GM20000 (cell line): ENCODE measurements around the gene CEND1.

Source experiments
- DNase-seq: peaks from one replicate; pipeline ENCODE4 v3.0.0; 2012; ENCODE audit warnings: low spot score
- CTCF ChIP-seq: IDR thresholded peaks from 2 replicates; pipeline ENCODE4 v1.5.1; 2012; ENCODE audit warnings: mild to moderate bottlenecking, control low read depth; ENCODE audit errors: extremely low read depth, missing control alignments

The CEND1 gene

GRCh38 chr11:789943-790342 lies at the start of gene CEND1:
Gene CEND1, minus strand, starts transcription at chr11:790090. Its CDS starts 1,514 bp downstream, at chr11:788576.
- no peak for TF ChIP-seq CTCF
- peak; percentile 87 for DNase-seq

DNA sequence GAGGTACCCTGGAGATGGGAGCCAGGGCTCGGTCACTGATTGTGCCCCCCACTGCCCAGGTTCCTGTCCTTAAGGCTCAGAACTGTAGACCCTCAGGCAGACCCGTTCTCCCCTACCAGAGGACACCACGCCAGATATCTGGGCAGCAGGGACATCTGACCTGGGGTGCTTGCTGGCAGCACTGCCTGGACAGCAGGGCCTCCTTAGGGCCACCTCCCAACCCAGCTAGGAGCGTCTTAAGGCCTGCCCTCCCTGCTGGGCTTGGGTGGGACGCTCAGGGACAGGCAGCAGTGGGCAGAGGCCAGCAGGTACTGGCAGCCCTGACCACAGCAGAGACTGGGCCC lies 49.4 kb upstream of the CEND1 start:
- DNase-seq, result no peak
- TF ChIP-seq CTCF, result no peak

DNA sequence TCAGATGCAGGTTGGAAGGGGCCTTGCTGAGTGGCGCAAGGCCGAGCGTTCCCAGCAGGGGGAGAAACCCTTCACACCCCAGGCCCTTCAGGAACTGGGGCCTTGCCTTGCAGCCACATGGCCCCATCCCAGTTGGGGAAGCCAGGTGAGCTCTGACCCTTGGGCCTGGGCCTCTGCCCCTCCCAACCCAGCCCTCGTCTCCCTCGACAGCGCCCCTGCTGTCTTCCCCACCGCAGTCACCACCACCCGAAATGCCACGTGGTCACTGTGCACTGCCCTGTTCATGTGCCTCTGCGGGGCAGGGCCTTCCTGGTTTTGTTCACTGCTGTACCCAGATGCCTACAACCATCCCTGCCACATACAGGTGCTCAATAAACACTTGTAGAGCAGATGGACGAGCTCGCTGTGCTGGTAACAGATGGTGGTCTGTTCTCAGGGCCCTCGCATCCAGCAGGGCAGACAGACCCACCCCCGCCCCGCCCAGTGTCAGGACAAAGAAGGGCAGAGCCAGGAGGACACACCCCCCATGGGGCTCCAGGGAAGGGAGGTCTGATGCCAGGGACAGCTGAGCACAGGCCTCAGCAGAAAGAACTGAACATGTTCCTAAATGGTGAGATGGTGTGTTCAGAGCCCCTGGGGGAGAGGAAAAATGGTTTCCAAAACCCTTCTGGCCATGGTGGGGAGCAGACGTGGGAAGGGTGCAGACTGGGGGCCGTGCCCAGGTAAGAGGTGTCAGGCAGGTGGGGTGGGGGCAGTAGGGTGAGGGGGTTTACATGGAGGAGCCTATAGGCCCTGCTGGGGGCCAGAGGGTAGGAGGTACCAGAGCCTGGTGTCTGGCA lies 48.8 kb upstream of the CEND1 start:
- no peak for TF ChIP-seq CTCF
- no peak for DNase-seq

GRCh38 chr11:837990-838307 lies 48.1 kb upstream of the CEND1 start:
- no peak for TF ChIP-seq CTCF
- DNase-seq, result no peak

DNA sequence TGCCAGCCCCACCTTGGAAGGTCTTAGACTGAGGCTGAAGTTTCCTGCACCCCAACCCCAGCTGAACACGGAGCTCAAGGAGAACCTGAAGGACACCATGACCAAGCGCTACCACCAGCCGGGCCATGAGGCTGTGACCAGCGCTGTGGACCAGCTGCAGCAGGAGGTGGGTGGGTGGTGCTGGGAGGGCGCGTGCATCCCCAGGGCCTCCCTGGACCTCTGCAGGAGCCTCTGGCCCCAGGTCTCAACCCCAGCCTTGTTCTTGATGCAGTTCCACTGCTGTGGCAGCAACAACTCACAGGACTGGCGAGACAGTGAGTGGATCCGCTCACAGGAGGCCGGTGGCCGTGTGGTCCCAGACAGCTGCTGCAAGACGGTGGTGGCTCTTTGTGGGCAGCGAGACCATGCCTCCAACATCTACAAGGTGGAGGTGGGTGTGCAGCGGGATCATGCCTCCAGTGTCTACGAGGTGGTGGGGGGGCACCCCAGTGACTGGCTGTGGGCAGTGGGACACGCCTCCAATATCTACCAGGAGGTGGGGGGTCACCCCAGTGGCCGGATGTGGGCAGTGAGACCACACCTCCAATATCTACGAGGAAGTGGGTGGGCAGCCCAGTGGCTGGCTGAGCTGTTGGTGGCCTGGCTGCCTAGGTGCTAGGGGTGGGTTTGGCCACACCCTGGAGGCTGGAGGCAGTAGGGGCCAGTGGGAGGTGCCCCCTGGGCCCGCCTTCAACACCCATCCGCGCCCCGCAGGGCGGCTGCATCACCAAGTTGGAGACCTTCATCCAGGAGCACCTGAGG lies 47.5 kb upstream of the CEND1 start:
- TF ChIP-seq CTCF, result no peak
- no peak for DNase-seq

GRCh38 chr11:836700-837099 lies 46.8 kb upstream of the CEND1 start:
- DNase-seq, result no peak
- TF ChIP-seq CTCF, result no peak

DNA sequence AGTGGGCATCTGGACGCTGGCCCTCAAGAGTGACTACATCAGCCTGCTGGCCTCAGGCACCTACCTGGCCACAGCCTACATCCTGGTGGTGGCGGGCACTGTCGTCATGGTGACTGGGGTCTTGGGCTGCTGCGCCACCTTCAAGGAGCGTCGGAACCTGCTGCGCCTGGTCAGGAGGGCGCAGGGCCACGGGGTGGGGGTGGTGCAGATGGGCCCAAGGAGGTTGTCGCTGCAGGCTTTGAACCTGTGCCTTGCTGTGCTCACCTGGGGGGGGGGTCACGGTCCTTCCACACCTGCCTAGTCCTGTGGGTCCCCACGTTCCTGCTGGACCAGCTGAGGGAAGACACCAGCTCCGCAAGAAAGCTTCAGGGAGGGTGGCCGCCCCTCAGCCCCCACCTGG lies 46.4 kb upstream of the CEND1 start:
- no peak for TF ChIP-seq CTCF
- no peak for DNase-seq
